Neuronal stem cell (in vitro differentiated cells): ENCODE data around the gene CEP131.
A peak's percentile ranks its signal among the peaks of the same experiment; 100 is the strongest.

ENCODE experiments used
- DNase-seq: peaks from one replicate; pipeline ENCODE4 v3.0.0-alpha.2; 2013; ENCODE audit warnings: low spot score
- H2AFZ ChIP-seq: one replicate; pipeline ENCODE4 v1.6.1; 2013; ENCODE audit warnings: mild to moderate bottlenecking, low read length, inconsistent platforms
- H2AK5ac ChIP-seq: 2 replicates; pipeline ENCODE4 v1.6.1; 2013; ENCODE audit warnings: low read depth, mild to moderate bottlenecking, inconsistent platforms, low read length, moderate library complexity, mixed read lengths
- H2BK120ac ChIP-seq: 2 replicates; pipeline ENCODE4 v1.6.1; 2013; ENCODE audit warnings: low read depth, mild to moderate bottlenecking, inconsistent platforms, low read length, moderate library complexity, mixed read lengths
- H2BK12ac ChIP-seq: one replicate; pipeline ENCODE4 v1.6.1; 2013; ENCODE audit warnings: low read length, inconsistent platforms
- H2BK15ac ChIP-seq: 2 replicates; pipeline ENCODE4 v1.6.1; 2013; ENCODE audit warnings: mild to moderate bottlenecking, low read length, inconsistent platforms, mixed read lengths
- H2BK5ac ChIP-seq: one replicate; pipeline ENCODE4 v1.6.1; 2013; ENCODE audit warnings: inconsistent platforms, mild to moderate bottlenecking, low read length, moderate library complexity
- H3K14ac ChIP-seq: one replicate; pipeline ENCODE4 v1.6.1; 2013; ENCODE audit warnings: low read length, inconsistent platforms
- H3K18ac ChIP-seq: 2 replicates; pipeline ENCODE4 v1.6.1; 2013; ENCODE audit warnings: low read length, inconsistent platforms
- H3K23ac ChIP-seq: 2 replicates; pipeline ENCODE4 v1.6.1; 2013; ENCODE audit warnings: low read depth, mild to moderate bottlenecking, mixed read lengths, low read length, inconsistent platforms; ENCODE audit not compliant: poor library complexity
- H3K27ac ChIP-seq: replicated peaks from 3 replicates; pipeline ENCODE4 v1.5.1; 2013; ENCODE audit warnings: low read length, inconsistent platforms
- H3K27me3 ChIP-seq, 3 experiments: 2 replicates each; pipeline ENCODE4 v1.6.1; 2013; ENCODE audit warnings: low read length in 3 of 3, mild to moderate bottlenecking in 2 of 3, inconsistent platforms in 1 of 3, low read depth in 1 of 3, mixed read lengths in 1 of 3, moderate library complexity in 1 of 3; ENCODE audit not compliant: control insufficient read depth in 3 of 3, insufficient read depth in 3 of 3
- H3K36me3 ChIP-seq, 2 donors: replicated peaks in 1 of 2; 2 replicates each; pipeline ENCODE4 v1.6.1; 2013; ENCODE audit warnings: low read length in 2 of 2; ENCODE audit not compliant: control insufficient read depth in 2 of 2, insufficient read depth in 2 of 2
- H3K4ac ChIP-seq: 2 replicates; pipeline ENCODE4 v1.6.1; 2013; ENCODE audit warnings: inconsistent platforms, mild to moderate bottlenecking, low read length, moderate library complexity
- H3K4me1 ChIP-seq, 2 donors: 1 replicate in 1 of 2; 2 replicates in 1 of 2; pipeline ENCODE4 v1.6.1; 2013; ENCODE audit warnings: low read length in 2 of 2, low read depth in 1 of 2; ENCODE audit not compliant: control insufficient read depth in 2 of 2, insufficient read depth in 1 of 2
- H3K4me2 ChIP-seq: one replicate; pipeline ENCODE4 v1.6.1; 2013; ENCODE audit warnings: mild to moderate bottlenecking, low read length, inconsistent platforms; ENCODE audit not compliant: insufficient read depth, poor library complexity, severe bottlenecking
- H3K4me3 ChIP-seq, 2 donors: 2 replicates each; pipeline ENCODE4 v1.5.1; 2013; ENCODE audit warnings: low read length in 2 of 2, mild to moderate bottlenecking in 2 of 2, inconsistent platforms in 1 of 2, moderate library complexity in 1 of 2
- H3K79me1 ChIP-seq: one replicate; pipeline ENCODE4 v1.6.1; 2013; ENCODE audit warnings: low read depth, mild to moderate bottlenecking, inconsistent platforms, low read length, moderate library complexity
- H3K9ac ChIP-seq: one replicate; pipeline ENCODE4 v1.6.1; 2013; ENCODE audit warnings: mild to moderate bottlenecking, low read depth, low read length, inconsistent platforms; ENCODE audit not compliant: poor library complexity
- H3K9me3 ChIP-seq, 2 donors: replicated peaks in 1 of 2; 2 replicates each; pipeline versions ENCODE3 to v1.6.1; 2013; ENCODE audit warnings: low read length in 2 of 2, mild to moderate bottlenecking in 2 of 2, inconsistent platforms in 1 of 2, low read depth in 1 of 2, mixed read lengths in 1 of 2, moderate library complexity in 1 of 2; ENCODE audit not compliant: control insufficient read depth in 2 of 2, insufficient read depth in 1 of 2
- H4K8ac ChIP-seq: one replicate; pipeline ENCODE4 v1.6.1; 2013; ENCODE audit warnings: low read depth, mild to moderate bottlenecking, inconsistent platforms, low read length, moderate library complexity
- H4K91ac ChIP-seq: one replicate; pipeline ENCODE4 v1.6.1; 2013; ENCODE audit warnings: low read length, low read depth, mild to moderate bottlenecking, inconsistent platforms; ENCODE audit not compliant: poor library complexity
- WGBS, 2 donors: extraction: QIAGEN DNeasy Blood & Tissue Kit; methylation state at CpG; one replicate each; pipeline ENCODE4 v1.1.7; 2013; ENCODE audit warnings: missing lambda C conversion rate in 2 of 2, mixed read lengths in 1 of 2; ENCODE audit not compliant: insufficient read length in 2 of 2, insufficient replicate concordance in 1 of 2; ENCODE audit errors: extremely low coverage in 2 of 2; 5-methylcytosine and 5-hydroxymethylcytosine counted together

CEP131 gene

GRCh38 chr17:81206657-81207056, 16.1 kb downstream of the CEP131 start:
- no CpG with 5 or more reads among the region's 12 CpGs for WGBS, 2 donors
- Histone ChIP-seq H3K4me3 (no peak overlapping the region), H3K4me1 (no peaks in the 10 kb centered on the region), H3K27me3 (no peaks in the 10 kb centered on the region), H2BK120ac (no peak overlapping the region), H2AK5ac (no peak overlapping the region), H3K4ac (no peak overlapping the region), H3K18ac (no peak overlapping the region), H3K4me2 (no peak overlapping the region), H2AFZ (no peak overlapping the region), H4K8ac (peak overlapping the region; percentile 17), H3K23ac (no peak overlapping the region), H3K79me1 (peaks cover 4% of the 10 kb centered on the region), H3K27ac (no peak overlapping the region), H3K14ac (peak overlapping the region; percentile 21), H3K9ac (no peak overlapping the region), H2BK15ac (no peak overlapping the region), H2BK12ac (no peak overlapping the region), H3K36me3 (peaks cover 22 to 50% of the 10 kb centered on the region in 2 donors), H3K9me3 (peaks cover 0 to 4% of the 10 kb centered on the region in 2 donors), H2BK5ac (no peak overlapping the region), H4K91ac (no peak overlapping the region)
- no peak for DNase-seq

GRCh38 chr17:81206166-81206565, 16.6 kb downstream of the CEP131 start:
- Histone ChIP-seq H3K18ac (no peak overlapping the region), H3K4me2 (no peak overlapping the region), H3K27me3 (no peaks in the 10 kb centered on the region), H3K36me3 (peaks cover 22 to 55% of the 10 kb centered on the region in 2 donors), H2BK5ac (no peak overlapping the region), H2AFZ (no peak overlapping the region), H3K23ac (no peak overlapping the region), H3K4ac (no peak overlapping the region), H3K4me3 (no peak overlapping the region), H2AK5ac (no peak overlapping the region), H4K8ac (no peak overlapping the region), H4K91ac (no peak overlapping the region), H2BK12ac (no peak overlapping the region), H3K9me3 (peaks cover 0 to 4% of the 10 kb centered on the region in 2 donors), H2BK15ac (no peak overlapping the region), H3K14ac (no peak overlapping the region), H3K27ac (no peak overlapping the region), H3K79me1 (peaks cover 4% of the 10 kb centered on the region), H3K4me1 (no peaks in the 10 kb centered on the region), H3K9ac (no peak overlapping the region), H2BK120ac (no peak overlapping the region)
- WGBS, 2 donors, result no CpG with 5 or more reads among the region's 4 CpGs
- no peak for DNase-seq

GRCh38 chr17:81204578-81204977, 18.2 kb downstream of the CEP131 start:
- no peak for DNase-seq
- Histone ChIP-seq H3K36me3 (peaks cover 25 to 71% of the 10 kb centered on the region in 2 donors), H2BK12ac (no peak overlapping the region), H3K79me1 (peaks cover 7% of the 10 kb centered on the region), H3K9ac (no peak overlapping the region), H2BK5ac (no peak overlapping the region), H3K4ac (no peak overlapping the region), H2BK120ac (no peak overlapping the region), H3K27me3 (no peaks in the 10 kb centered on the region), H3K4me2 (no peak overlapping the region), H3K23ac (peak overlapping the region; percentile 89), H3K18ac (no peak overlapping the region), H2BK15ac (no peak overlapping the region), H2AK5ac (no peak overlapping the region), H4K8ac (peak overlapping the region; percentile 82), H2AFZ (no peak overlapping the region), H3K4me1 (no peaks in the 10 kb centered on the region), H3K27ac (no peak overlapping the region), H3K9me3 (peaks cover 0 to 4% of the 10 kb centered on the region in 2 donors), H3K4me3 (peak overlapping the region in 1 of 2 donors; percentile 60), H4K91ac (no peak overlapping the region), H3K14ac (no peak overlapping the region)
- WGBS, 2 donors, result no CpG with 5 or more reads among the region's 10 CpGs

- H4K91ac ChIP-seq, result no peak overlapping the region
- peak overlapping the region; percentile 9 for H3K9ac ChIP-seq
- no peak overlapping the region for H2AK5ac ChIP-seq
- H3K4me1 ChIP-seq, result no peaks in the 10 kb centered on the region
- no peak overlapping the region for H3K14ac ChIP-seq
- no peak overlapping the region for H2BK120ac ChIP-seq
- no peak overlapping the region for H3K4me2 ChIP-seq
- no CpG with 5 or more reads among the region's 20 CpGs for WGBS, 2 donors
- H2BK12ac ChIP-seq, result no peak overlapping the region
- H3K4ac ChIP-seq, result no peak overlapping the region
- no peaks in the 10 kb centered on the region for H3K27me3 ChIP-seq
- H4K8ac ChIP-seq, result no peak overlapping the region
- H2BK5ac ChIP-seq, result peak overlapping the region; percentile 10
- H3K27ac ChIP-seq, result no peak overlapping the region
- peaks cover 7% of the 10 kb centered on the region for H3K79me1 ChIP-seq
- H2BK15ac ChIP-seq, result no peak overlapping the region
- H3K9me3 ChIP-seq, result peaks cover 0 to 4% of the 10 kb centered on the region in 2 donors
- H3K18ac ChIP-seq, result no peak overlapping the region
- H3K23ac ChIP-seq, result no peak overlapping the region
- no peak overlapping the region for H3K4me3 ChIP-seq
- H3K36me3 ChIP-seq, result peaks cover 30 to 74% of the 10 kb centered on the region in 2 donors
- no peak overlapping the region for H2AFZ ChIP-seq
- DNase-seq, result no peak
These were observed 19.6 kb downstream of the CEP131 start for GRCh38 chr17:81203136-81203535.
